Ishikawa (cell line): ENCODE measurements around the gene ATP11A.

Experiments used
- CEBPB ChIP-seq: IDR thresholded peaks from 2 replicates; pipeline ENCODE4 v1.6.1; 2012
- CREB1 ChIP-seq: IDR thresholded peaks from 2 replicates; pipeline ENCODE4 v1.6.1; 2012; ENCODE audit warnings: low read depth
- EGR1 ChIP-seq: IDR thresholded peaks from 2 replicates; pipeline ENCODE4 v1.6.1; 2012
- EP300 ChIP-seq: IDR thresholded peaks from 2 replicates; pipeline ENCODE4 v1.6.1; 2012; ENCODE audit warnings: borderline replicate concordance
- RAD21 ChIP-seq: IDR thresholded peaks from 2 replicates; pipeline ENCODE4 v1.6.1; 2012; ENCODE audit warnings: low read depth
- TAF1 ChIP-seq: IDR thresholded peaks from 2 replicates; pipeline ENCODE4 v1.6.1; 2012; ENCODE audit warnings: low read depth, mild to moderate bottlenecking
- TEAD4 ChIP-seq: IDR thresholded peaks from 2 replicates; pipeline ENCODE4 v1.6.1; 2012
- ZBTB7A ChIP-seq: IDR thresholded peaks from 2 replicates; pipeline ENCODE4 v1.6.1; 2012; ENCODE audit warnings: low read depth
- TF ChIP-seq, protein P1 (sequence below): IDR thresholded peaks from 2 replicates; pipeline ENCODE4 v1.6.1; 2012; ENCODE audit warnings: low read depth, mild to moderate bottlenecking

DNA sequence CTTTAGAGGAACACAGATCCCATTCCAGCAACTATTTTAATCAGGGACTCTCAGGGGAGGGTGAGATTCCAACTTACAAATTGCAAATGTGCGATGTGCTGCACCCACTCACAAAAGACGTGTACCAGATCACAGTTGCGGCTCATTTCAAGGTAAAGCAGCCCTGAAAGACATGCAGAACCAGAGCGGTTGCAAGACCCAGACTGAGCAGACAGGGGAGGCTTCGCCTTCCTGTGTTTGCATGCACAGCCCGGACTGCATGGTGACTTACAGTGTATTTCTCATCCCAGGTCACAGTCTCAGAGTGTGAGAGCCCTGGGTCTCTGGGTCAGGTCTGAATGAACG is 84.6 kb downstream of the ATP11A start:
- TF ChIP-seq, protein P1, sequence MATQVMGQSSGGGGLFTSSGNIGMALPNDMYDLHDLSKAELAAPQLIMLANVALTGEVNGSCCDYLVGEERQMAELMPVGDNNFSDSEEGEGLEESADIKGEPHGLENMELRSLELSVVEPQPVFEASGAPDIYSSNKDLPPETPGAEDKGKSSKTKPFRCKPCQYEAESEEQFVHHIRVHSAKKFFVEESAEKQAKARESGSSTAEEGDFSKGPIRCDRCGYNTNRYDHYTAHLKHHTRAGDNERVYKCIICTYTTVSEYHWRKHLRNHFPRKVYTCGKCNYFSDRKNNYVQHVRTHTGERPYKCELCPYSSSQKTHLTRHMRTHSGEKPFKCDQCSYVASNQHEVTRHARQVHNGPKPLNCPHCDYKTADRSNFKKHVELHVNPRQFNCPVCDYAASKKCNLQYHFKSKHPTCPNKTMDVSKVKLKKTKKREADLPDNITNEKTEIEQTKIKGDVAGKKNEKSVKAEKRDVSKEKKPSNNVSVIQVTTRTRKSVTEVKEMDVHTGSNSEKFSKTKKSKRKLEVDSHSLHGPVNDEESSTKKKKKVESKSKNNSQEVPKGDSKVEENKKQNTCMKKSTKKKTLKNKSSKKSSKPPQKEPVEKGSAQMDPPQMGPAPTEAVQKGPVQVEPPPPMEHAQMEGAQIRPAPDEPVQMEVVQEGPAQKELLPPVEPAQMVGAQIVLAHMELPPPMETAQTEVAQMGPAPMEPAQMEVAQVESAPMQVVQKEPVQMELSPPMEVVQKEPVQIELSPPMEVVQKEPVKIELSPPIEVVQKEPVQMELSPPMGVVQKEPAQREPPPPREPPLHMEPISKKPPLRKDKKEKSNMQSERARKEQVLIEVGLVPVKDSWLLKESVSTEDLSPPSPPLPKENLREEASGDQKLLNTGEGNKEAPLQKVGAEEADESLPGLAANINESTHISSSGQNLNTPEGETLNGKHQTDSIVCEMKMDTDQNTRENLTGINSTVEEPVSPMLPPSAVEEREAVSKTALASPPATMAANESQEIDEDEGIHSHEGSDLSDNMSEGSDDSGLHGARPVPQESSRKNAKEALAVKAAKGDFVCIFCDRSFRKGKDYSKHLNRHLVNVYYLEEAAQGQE = no peak
- no peak for TF ChIP-seq EP300
- TF ChIP-seq ZBTB7A = no peak
- no peak for TF ChIP-seq TAF1
- TF ChIP-seq CREB1 = no peak
- no peak for TF ChIP-seq EGR1
- no peak for TF ChIP-seq TEAD4
- no peak for TF ChIP-seq RAD21
- TF ChIP-seq CEBPB = no peak
